GM12891 (cell line): Measurements from ENCODE around the gene ELOVL2.

ENCODE experiments used
- POLR2A ChIP-seq: IDR thresholded peaks from 2 replicates; pipeline ENCODE4 v1.6.1; 2011; ENCODE audit warnings: low read depth, low read length, control low read depth
- POLR2AphosphoS5 ChIP-seq: IDR thresholded peaks from 2 replicates; pipeline ENCODE4 v1.6.1; 2011; ENCODE audit warnings: low read depth, low read length, control low read depth
- SPI1 ChIP-seq: IDR thresholded peaks from 2 replicates; pipeline ENCODE4 v1.6.1; 2011; ENCODE audit warnings: low read depth, low read length, control low read depth
- TAF1 ChIP-seq: IDR thresholded peaks from 2 replicates; pipeline ENCODE4 v1.6.1; 2011; ENCODE audit warnings: low read depth, low read length, control low read depth

GRCh38 chr6:11027565-11028110 lies 16.5 kb downstream of the ELOVL2 start:
- TF ChIP-seq POLR2A (no peak), POLR2AphosphoS5 (no peak), TAF1 (no peak), SPI1 (no peak)
